NCI-H2196 treated with DMSO at 0.1 percent for 48 hours (cell line): Measurements from ENCODE around the gene MRM2.
"Not testable (repeated sequence)": the region's sequence is repeated elsewhere in the genome, so short reads cannot be mapped to it uniquely, and the experiment has no call there.

Experiments
- DNase-seq: peaks from one replicate; lab custom pipeline; 2025; ENCODE audit not compliant: unreplicated experiment; lab: John Stamatoyannopoulos, UW

Gene MRM2

DNA sequence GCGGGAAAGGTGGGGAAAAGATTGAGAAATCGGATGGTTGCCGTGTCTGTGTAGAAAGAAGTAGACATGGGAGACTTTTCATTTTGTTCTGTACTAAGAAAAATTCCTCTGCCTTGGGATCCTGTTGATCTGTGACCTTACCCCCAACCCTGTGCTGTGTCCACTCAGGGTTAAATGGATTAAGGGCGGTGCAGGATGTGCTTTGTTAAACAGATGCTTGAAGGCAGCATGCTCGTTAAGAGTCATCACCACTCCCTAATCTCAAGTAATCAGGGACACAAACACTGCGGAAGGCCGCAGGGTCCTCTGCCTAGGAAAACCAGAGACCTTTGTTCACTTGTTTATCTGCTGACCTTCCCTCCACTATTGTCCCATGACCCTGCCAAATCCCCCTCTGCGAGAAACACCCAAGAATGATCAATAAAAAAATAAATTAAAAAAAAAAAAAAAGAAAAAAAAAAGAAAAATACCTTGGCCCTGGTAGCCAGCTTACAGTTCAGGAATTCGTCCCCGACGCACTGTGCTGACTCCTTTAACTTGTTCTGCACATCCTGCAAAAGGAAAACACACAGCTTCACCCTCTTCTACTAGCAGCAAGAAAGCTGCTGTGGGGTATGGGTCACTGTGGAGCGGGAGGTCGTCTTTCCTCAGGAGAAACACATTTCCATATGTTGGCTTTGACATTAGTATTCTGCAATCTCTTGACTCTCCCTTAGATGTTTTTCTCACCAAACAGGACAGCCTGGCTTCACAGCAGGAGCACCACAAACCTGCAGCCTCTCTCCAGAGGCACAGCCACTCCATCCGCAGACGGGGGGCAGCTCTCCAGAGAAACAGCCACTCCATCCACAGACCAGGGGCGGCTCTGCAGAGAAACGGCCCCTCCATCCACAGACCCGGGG, 27.3 kb upstream of the MRM2 start:
- DNase-seq, result not testable (repeated sequence)

GRCh38 chr7:2266911-2267310, 24.9 kb upstream of the MRM2 start:
- no peak for DNase-seq

- DNase-seq, result no peak
Measured at GRCh38 chr7:2264158-2264557, 22.2 kb upstream of the MRM2 start.

DNA sequence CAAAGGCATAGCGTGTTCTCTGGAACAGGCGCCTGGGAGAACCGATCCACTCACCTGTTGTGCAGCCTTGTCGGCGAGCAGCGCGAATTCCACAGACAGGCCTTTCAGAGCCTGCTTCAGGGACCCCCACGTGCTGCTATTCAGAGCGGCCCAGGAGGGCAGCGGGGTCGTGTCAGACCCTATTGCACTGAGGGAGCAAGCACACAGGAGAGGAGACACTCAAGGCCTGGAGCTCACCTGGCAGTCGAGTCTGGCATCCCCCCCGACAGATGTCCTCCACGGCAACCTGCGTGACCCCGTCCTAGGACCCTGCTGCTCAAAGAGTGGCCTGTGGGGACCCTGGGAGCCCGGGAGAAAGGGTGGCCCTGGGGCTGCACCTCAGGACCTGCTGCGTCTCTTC, 21.2 kb upstream of the MRM2 start:
- no peak for DNase-seq

DNA sequence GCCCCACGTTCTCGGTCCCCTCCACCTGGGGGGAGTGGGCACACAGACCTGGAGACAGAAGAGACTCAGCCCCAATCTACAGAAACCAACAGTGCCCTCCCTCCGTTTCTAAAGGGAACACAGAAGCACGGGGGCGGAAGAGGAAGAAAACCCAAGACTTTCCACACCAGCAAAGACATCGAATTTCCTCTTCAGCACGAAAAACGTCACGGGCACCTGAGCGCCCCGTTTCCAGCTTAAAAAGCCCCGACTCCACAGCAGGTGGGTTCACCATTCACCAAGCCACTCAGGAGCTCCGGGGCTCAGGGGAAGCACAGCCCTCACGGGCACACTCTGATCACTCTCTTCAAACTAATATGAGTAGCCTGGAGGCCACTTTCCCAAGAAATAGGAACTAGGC, 19.6 kb upstream of the MRM2 start:
- DNase-seq, result no peak

- DNase-seq, result peak; percentile 22
Measured at GRCh38 chr7:2260820-2261219, 18.8 kb upstream of the MRM2 start.

DNA sequence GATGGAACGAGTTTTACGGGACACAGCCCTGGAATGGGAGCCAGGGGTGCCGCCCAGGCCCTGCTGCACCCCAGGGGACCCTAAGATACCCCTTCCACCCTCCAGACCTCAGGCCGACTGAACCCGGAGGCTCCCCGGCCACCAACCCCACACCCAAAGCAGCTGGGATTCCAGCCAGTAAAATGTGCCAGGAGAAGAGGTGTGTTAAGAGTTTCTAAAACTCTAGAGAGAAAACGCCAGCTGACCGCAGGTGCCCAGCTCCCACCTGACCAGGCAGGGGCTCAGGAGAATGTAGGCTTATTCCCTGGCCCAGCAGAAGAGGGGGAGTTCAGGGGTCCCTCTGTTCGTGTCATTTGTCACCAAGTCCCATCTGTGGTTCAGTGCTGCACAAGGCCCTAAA, 17.5 kb upstream of the MRM2 start:
- DNase-seq, result no peak

- no peak for DNase-seq
Measured at GRCh38 chr7:2258661-2259365, 16.8 kb upstream of the MRM2 start.

GRCh38 chr7:2257651-2258050, 15.6 kb upstream of the MRM2 start:
- no peak for DNase-seq

DNA sequence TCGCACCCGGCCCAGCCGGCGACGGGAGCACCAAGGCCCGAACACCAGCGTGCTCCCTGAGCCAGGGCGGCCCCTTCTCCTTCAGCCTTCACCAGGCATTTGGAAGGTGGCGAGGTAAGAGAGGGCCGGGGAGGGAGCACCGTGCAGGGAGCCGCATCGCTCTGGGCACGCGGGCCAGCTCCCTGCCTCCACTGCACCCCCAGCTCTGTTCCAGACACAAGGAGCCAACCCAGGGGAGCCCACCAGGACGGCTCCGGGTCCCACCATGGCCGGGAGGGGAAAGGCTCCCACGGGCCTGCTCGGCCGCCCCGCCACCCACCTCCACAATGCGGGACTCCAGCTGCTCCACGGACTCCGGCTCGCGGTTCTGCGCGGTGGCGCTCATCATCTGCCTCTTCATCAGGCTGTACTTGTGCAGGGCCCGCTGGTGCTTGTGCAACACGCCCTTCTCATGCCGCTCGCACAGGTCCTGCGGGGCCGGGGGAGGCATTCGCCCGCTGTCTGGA, 15.1 kb upstream of the MRM2 start:
- DNase-seq, result no peak

DNA sequence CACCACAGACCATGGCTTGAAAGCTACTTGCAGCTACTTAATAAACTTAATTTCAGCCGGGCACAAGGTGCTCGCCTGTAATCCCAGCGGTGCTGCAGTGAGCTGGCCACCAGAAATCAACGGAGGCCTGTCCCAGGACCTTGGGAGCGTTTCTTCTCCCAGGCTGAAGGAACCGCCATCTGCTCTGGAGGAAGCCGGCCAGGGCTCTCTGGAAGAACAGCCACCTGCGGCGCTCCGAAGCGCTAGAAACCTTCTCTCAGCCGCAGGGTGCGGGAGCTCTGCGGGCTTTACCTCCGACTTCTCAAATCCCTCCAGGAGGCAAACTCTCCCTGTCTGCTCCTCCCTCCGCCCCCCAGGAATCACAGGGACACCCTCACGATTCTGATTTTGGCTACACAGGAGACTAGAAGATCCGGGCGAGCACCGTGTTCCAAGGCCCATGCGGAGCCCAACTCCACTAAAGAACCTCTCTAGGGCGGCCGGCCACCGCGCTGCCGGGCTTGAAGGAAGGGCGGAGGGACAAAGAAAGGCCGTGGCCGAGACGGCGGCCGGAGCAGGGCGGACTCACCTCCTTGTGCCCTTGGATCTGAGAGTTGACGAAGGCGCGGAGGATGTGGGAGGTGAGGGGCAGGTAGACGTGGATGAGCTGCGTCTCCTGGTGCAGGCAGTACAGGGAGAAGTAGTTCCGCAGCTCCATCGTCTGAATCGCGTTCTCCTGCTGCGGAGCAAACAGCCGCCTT, 14.5 kb upstream of the MRM2 start:
- no peak for DNase-seq

GRCh38 chr7:2255145-2256139, 13.4 kb upstream of the MRM2 start:
- no peak for DNase-seq

GRCh38 chr7:2254429-2255144, 12.6 kb upstream of the MRM2 start:
- DNase-seq, result no peak

DNA sequence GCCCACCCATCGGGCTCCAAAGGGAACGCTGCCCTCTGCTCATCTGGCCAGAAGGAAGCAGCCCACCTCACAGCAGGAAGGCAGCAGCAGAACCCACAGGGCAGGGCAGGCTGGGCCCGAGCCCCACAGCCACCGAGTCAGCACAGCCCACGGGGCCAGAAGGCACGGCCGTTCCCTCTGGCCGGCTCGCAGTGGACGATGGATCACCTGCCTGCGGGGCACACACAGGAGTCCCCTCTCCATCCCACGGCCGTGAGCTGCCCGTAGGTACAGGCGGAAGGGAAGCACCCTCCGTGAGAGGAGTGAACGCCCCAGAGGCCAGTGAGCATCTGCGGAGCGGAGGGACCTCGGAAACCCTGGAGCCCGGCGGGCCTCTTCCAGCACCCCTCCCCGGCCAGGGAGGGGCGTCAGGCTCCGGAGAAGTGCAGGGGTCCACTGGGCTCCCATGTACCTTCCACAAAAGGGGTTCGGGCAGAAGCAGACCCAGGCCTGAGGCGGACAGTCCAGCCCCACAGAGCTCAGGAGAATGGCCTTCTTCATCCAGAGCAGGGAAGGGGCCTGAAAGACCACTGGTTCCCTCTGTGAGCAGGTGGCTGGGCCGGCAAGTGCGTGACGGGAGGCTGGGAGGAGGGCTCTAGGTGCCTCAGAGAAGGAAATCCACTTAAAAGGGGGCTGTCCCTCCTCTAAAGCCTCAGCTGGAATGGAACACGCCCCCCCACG, 11.7 kb upstream of the MRM2 start:
- DNase-seq, result no peak

- DNase-seq, result no peak
Measured at GRCh38 chr7:2253021-2253420, 11.0 kb upstream of the MRM2 start.

DNA sequence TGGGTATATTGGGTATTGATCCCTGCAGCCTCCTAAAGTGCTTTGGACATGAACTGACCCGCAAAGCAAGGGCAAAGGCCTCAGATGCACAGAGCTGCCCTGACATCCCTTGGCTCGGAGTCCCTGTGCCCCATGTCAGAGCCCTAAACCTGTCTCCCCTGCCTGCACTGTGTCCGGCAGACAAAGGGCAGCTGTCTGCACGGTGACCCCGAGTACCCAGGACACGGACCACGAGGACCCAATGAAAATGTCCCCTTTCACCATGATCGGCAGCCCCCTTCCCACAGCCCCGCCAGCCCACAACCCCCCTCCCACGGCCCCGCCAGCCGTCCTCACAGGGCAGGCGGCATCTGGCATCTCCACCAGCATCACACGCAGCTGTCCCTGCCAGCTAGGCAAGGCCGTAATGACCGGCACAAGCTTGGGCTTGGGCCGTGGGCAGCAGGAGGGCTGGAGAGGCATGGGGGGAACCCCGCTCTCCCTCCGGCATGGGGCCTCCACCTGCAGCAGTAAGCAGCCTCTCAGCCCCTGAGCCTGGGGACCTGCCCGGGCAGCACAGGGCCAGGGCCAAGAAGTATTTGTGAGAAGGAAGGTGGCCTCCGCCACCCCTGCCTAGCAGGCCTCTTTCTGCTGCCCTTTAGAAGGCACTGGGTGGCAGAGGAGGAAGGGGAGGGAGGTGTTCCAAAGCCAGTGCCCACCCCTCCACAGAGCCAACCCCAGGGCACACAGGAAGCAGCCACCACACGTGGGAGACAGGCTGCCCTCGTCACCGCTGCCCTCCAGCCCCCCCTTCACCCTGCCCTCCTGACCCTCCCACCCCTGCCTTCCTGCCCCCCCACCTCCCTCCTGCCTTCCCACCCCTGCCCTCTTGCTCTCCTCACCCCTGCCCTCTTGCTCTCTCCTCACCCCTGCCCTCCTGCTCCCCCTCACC, 10.1 kb upstream of the MRM2 start:
- no peak for DNase-seq

GRCh38 chr7:2251381-2251780, 9.4 kb upstream of the MRM2 start:
- no peak for DNase-seq

GRCh38 chr7:2249744-2250323, 7.8 kb upstream of the MRM2 start:
- DNase-seq, result no peak
